ENCODE results near the gene MVK. TPM values are rescaled to one million over a fixed set of nuclear protein-coding genes. Genes with fewer than 3 reads are reported as not detected.

The MVK gene
- 10 to 100 TPM in 5 of 7 donors, 1 to 10 TPM in 2; 7.4 to 66.4 (median 18.6) TPM for total RNA-seq
- polyA plus RNA-seq = 10 to 100 TPM; 14.0 to 21.1 TPM
- long read RNA-seq, donor 1, full-length matches to known transcripts = 132 of 167 reads
- long read RNA-seq, donor 1, partial matches to known transcripts = 12 of 167 reads
- long read RNA-seq, donor 1, other reads (novel, unspliced or antisense) = 23 of 167 reads
- long read RNA-seq, donor 2, transcript MVK-201 (11 exons, 1,956 nt) = major isoform, 12 of 14 reads
- long read RNA-seq, donor 2, partial matches to known transcripts = 0 of 14 reads
- long read RNA-seq, donor 2, other reads (novel, unspliced or antisense) = 0 of 14 reads
- long read RNA-seq, donor 3, transcript MVK-201 (11 exons, 1,956 nt) = major isoform, 36 of 52 reads
- long read RNA-seq, donor 3, partial matches to known transcripts = 5 of 52 reads
- long read RNA-seq, donor 3, other reads (novel, unspliced or antisense) = 8 of 52 reads

GRCh38 chr12:109573029-109573913, at the start of gene MVK, which contains the start of gene MMAB:
TSS of gene MVK (plus strand) at chr12:109573794. CDS start at chr12:109574823, 1,029 bp downstream.
TSS of gene MMAB (minus strand) at chr12:109573504. CDS start at chr12:109573480, 24 bp downstream.
- peak within 1 kb of the TSS; percentile 77 for H3K4me3 ChIP-seq
- intact Hi-C loops (cut with DNase I) = no loop called here
- whole genome bisulfite sequencing, 3 donors = 0% methylated on average over 56 to 74 of the region's 74 CpGs
- no peaks in the 10 kb centered on the region for H3K9me3 ChIP-seq
- peak; percentile 98 to 99 (median 99) for DNase-seq
- TF ChIP-seq POLR2A (IDR thresholded peaks at IDR 0.05) = peak; percentile 88
- no peak for TF ChIP-seq CTCF (IDR thresholded peaks at IDR 0.05)
- peak; percentile 30 for TF ChIP-seq EP300 (IDR thresholded peaks at IDR 0.05)
- no peaks in the 10 kb centered on the region for H3K27me3 ChIP-seq
- peaks cover 3% of the 10 kb centered on the region for H3K4me1 ChIP-seq (ENCODE audit: insufficient read depth)
- peak within 1 kb of the TSS; percentile 55 to 82 for H3K27ac ChIP-seq
- H3K36me3 ChIP-seq = no peaks in the 10 kb centered on the region

- no peaks in the 10 kb centered on the region for H3K27me3 ChIP-seq
- no peaks in the 10 kb centered on the region for H3K4me1 ChIP-seq (ENCODE audit: insufficient read depth)
- H3K4me3 ChIP-seq = no peak overlapping the region
- no peaks in the 10 kb centered on the region for H3K9me3 ChIP-seq
- peak in 1 of 5 donors; percentile 23 for DNase-seq
- no peak overlapping the region for H3K27ac ChIP-seq
- H3K36me3 ChIP-seq = no peaks in the 10 kb centered on the region
- intact Hi-C loops (cut with DNase I) = loop anchor here in 2 of 4 donors (10.0 kb wide), 1 partner anchor 250 kb away; no protein-coding TSS in a partner anchor
- 85 to 90% (median 89%) methylated on average over 25 to 26 of the region's 26 CpGs for WGBS, 3 donors
- TF ChIP-seq POLR2A (IDR thresholded peaks at IDR 0.05) (no peak), EP300 (IDR thresholded peaks at IDR 0.05) (no peak), CTCF (IDR thresholded peaks at IDR 0.05) (no peak)
Measured at GRCh38 chr12:109524466-109525278, 48.9 kb upstream of the MVK start.

GRCh38 chr12:109525279-109525585, 48.4 kb upstream of the MVK start:
- Histone ChIP-seq H3K36me3 (no peaks in the 10 kb centered on the region), H3K27me3 (no peaks in the 10 kb centered on the region), H3K27ac (no peak overlapping the region), H3K4me3 (no peak overlapping the region), H3K4me1 (ENCODE audit: insufficient read depth) (no peaks in the 10 kb centered on the region), H3K9me3 (no peaks in the 10 kb centered on the region)
- TF ChIP-seq POLR2A (IDR thresholded peaks at IDR 0.05) (no peak), CTCF (IDR thresholded peaks at IDR 0.05) (no peak), EP300 (IDR thresholded peaks at IDR 0.05) (no peak)
- 78 to 88% (median 88%) methylated on average over 3 of the region's 3 CpGs for WGBS, 3 donors
- DNase-seq = no peak
- intact Hi-C loops (cut with DNase I) = loop anchor here in 2 of 4 donors (10.0 kb wide), 1 partner anchor 250 kb away; no protein-coding TSS in a partner anchor
